ENCODE data around the gene GLI3. TPM values are rescaled to one million over a fixed set of nuclear protein-coding genes. Genes with fewer than 3 reads are reported as not detected.

The GLI3 gene
- total RNA-seq, 1 experiment from 2014 or later, result 46.2 TPM

- H3K27me3 Mint-ChIP-seq (ENCODE audit: low read depth), result no peaks in the 10 kb centered on the region
- no peaks in the 10 kb centered on the region for H3K9me3 Mint-ChIP-seq
- DNase-seq (ENCODE audit: low spot score), result no peak
- TF ChIP-seq ZNF121 (CRISPR knock-in tag; IDR thresholded peaks at IDR 0.05) (no peak), ZNF232 (CRISPR knock-in tag; IDR thresholded peaks at IDR 0.05) (no peak), NFE2L1 (CRISPR knock-in tag; IDR thresholded peaks at IDR 0.05) (no peak), JAZF1 (CRISPR knock-in tag; IDR thresholded peaks at IDR 0.05) (no peak), ATF1 (CRISPR knock-in tag; IDR thresholded peaks at IDR 0.05) (no peak), MLX (CRISPR knock-in tag; IDR thresholded peaks at IDR 0.05) (no peak), CREB1 (CRISPR knock-in tag; IDR thresholded peaks at IDR 0.05) (no peak), ARID4B (CRISPR knock-in tag; IDR thresholded peaks at IDR 0.05; ENCODE audit: borderline replicate concordance) (no peak)
- TF ChIP-seq, protein P1, sequence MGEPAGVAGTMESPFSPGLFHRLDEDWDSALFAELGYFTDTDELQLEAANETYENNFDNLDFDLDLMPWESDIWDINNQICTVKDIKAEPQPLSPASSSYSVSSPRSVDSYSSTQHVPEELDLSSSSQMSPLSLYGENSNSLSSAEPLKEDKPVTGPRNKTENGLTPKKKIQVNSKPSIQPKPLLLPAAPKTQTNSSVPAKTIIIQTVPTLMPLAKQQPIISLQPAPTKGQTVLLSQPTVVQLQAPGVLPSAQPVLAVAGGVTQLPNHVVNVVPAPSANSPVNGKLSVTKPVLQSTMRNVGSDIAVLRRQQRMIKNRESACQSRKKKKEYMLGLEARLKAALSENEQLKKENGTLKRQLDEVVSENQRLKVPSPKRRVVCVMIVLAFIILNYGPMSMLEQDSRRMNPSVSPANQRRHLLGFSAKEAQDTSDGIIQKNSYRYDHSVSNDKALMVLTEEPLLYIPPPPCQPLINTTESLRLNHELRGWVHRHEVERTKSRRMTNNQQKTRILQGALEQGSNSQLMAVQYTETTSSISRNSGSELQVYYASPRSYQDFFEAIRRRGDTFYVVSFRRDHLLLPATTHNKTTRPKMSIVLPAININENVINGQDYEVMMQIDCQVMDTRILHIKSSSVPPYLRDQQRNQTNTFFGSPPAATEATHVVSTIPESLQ (CRISPR knock-in tag; IDR thresholded peaks at IDR 0.05), result no peak
- CTCF ChIA-PET, result interaction anchor here (0.8 kb wide), 1 partner anchor 18 kb away, joined by 3 read pairs; no protein-coding TSS in a partner anchor
- ATAC-seq, result no peak
- no peak overlapping the region for H3K4me3 Mint-ChIP-seq
- H3K27ac Mint-ChIP-seq, result no peak overlapping the region
- H3K36me3 Mint-ChIP-seq, result peaks cover 2% of the 10 kb centered on the region; the same call in 1 of the 2 replicates
- H3K4me1 Mint-ChIP-seq, result peaks cover 7% of the 10 kb centered on the region
- POLR2A ChIA-PET, result no interaction called here
These were observed 69.3 kb downstream of the GLI3 start for GRCh38 chr7:42167631-42168236.

DNA sequence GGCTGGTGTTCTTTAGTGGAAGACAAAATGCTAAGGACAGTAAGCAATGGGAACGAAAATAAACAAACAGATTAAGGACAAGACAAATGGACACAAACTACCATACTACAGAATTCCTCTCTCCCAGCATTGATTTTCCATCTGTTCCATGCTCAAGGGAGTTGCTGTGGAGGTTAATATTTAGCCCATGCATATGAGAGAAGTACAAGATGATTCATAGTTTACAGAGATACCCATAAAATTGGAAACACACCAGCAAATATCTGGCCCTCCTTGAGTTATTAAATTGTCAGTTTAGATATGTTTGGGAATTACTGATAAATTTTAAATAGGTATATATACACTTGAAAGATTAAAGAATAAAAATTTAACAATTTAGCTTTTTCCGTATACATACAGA, 69.8 kb downstream of the GLI3 start:
- Mint-ChIP-seq H3K36me3 (peaks cover 2% of the 10 kb centered on the region; the same call in 1 of the 2 replicates), H3K27ac (no peak overlapping the region), H3K27me3 (ENCODE audit: low read depth) (no peaks in the 10 kb centered on the region), H3K4me1 (peaks cover 12% of the 10 kb centered on the region), H3K4me3 (no peak overlapping the region), H3K9me3 (no peaks in the 10 kb centered on the region)
- no peak for ATAC-seq
- no peak for TF ChIP-seq USF2 (CRISPR knock-in tag; IDR thresholded peaks at IDR 0.05)
- TF ChIP-seq, protein P2, sequence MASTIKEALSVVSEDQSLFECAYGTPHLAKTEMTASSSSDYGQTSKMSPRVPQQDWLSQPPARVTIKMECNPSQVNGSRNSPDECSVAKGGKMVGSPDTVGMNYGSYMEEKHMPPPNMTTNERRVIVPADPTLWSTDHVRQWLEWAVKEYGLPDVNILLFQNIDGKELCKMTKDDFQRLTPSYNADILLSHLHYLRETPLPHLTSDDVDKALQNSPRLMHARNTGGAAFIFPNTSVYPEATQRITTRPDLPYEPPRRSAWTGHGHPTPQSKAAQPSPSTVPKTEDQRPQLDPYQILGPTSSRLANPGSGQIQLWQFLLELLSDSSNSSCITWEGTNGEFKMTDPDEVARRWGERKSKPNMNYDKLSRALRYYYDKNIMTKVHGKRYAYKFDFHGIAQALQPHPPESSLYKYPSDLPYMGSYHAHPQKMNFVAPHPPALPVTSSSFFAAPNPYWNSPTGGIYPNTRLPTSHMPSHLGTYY (CRISPR knock-in tag; IDR thresholded peaks at IDR 0.05), result no peak
- ChIA-PET CTCF (no interaction called here), POLR2A (interaction anchor here (0.8 kb wide), 1 partner anchor 21 kb away, joined by 6 read pairs; no protein-coding TSS in a partner anchor)
- no peak for DNase-seq (ENCODE audit: low spot score)

DNA sequence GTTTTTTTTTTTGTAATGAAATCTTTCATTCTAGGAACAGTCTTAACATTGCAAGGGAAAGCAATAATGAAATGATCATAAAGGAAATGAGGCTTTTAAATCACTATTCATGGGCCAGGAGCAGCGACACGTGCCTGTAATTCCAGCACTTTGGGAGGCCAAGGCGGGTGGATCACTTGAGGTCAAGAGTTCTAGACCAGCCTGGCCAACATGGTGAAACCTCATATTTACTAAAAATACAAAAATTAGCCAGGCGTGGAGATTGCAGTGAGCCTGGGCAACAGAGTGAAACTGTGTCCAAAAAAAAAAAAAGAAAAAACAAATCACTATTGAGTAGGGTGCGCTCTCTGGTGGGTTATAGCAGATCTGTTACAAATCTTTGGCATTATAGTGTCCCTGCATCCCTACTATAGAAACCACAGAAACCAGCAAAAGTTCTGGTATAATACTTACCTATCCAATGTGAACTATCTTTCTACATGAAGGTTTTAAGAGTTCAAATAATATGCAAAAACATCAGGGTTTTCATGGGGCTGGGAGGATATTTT, 72.1 kb downstream of the GLI3 start:
- no peak overlapping the region for H3K27ac Mint-ChIP-seq
- ChIA-PET CTCF (no interaction called here), POLR2A (no interaction called here)
- H3K27me3 Mint-ChIP-seq (ENCODE audit: low read depth), result no peaks in the 10 kb centered on the region
- ATAC-seq (no peak), DNase-seq (ENCODE audit: low spot score) (no peak)
- H3K36me3 Mint-ChIP-seq, result no peaks in the 10 kb centered on the region
- H3K4me3 Mint-ChIP-seq, result no peak overlapping the region
- H3K4me1 Mint-ChIP-seq, result peaks cover 17% of the 10 kb centered on the region
- H3K9me3 Mint-ChIP-seq, result no peaks in the 10 kb centered on the region
- TF ChIP-seq TP53 (CRISPR knock-in tag; IDR thresholded peaks at IDR 0.05) (no peak), ZSCAN18 (CRISPR knock-in tag; IDR thresholded peaks at IDR 0.05) (no peak), ZNF416 (CRISPR knock-in tag; IDR thresholded peaks at IDR 0.05) (no peak), FOXJ3 (CRISPR knock-in tag; IDR thresholded peaks at IDR 0.05; ENCODE audit: borderline replicate concordance) (no peak)
- TF ChIP-seq, protein P3, sequence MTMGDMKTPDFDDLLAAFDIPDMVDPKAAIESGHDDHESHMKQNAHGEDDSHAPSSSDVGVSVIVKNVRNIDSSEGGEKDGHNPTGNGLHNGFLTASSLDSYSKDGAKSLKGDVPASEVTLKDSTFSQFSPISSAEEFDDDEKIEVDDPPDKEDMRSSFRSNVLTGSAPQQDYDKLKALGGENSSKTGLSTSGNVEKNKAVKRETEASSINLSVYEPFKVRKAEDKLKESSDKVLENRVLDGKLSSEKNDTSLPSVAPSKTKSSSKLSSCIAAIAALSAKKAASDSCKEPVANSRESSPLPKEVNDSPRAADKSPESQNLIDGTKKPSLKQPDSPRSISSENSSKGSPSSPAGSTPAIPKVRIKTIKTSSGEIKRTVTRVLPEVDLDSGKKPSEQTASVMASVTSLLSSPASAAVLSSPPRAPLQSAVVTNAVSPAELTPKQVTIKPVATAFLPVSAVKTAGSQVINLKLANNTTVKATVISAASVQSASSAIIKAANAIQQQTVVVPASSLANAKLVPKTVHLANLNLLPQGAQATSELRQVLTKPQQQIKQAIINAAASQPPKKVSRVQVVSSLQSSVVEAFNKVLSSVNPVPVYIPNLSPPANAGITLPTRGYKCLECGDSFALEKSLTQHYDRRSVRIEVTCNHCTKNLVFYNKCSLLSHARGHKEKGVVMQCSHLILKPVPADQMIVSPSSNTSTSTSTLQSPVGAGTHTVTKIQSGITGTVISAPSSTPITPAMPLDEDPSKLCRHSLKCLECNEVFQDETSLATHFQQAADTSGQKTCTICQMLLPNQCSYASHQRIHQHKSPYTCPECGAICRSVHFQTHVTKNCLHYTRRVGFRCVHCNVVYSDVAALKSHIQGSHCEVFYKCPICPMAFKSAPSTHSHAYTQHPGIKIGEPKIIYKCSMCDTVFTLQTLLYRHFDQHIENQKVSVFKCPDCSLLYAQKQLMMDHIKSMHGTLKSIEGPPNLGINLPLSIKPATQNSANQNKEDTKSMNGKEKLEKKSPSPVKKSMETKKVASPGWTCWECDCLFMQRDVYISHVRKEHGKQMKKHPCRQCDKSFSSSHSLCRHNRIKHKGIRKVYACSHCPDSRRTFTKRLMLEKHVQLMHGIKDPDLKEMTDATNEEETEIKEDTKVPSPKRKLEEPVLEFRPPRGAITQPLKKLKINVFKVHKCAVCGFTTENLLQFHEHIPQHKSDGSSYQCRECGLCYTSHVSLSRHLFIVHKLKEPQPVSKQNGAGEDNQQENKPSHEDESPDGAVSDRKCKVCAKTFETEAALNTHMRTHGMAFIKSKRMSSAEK (CRISPR knock-in tag; IDR thresholded peaks at IDR 0.05; ENCODE audit: borderline replicate concordance), result no peak

All from WTC11 (cell line).